Hypothalamus (tissue), 51 donors: ENCODE results near the gene DOCK1.

Experiments used
- DNase-seq, 51 donors: peaks; one replicate each; lab custom pipeline; 2025; lab: John Stamatoyannopoulos, UW

The DOCK1 gene

DNA sequence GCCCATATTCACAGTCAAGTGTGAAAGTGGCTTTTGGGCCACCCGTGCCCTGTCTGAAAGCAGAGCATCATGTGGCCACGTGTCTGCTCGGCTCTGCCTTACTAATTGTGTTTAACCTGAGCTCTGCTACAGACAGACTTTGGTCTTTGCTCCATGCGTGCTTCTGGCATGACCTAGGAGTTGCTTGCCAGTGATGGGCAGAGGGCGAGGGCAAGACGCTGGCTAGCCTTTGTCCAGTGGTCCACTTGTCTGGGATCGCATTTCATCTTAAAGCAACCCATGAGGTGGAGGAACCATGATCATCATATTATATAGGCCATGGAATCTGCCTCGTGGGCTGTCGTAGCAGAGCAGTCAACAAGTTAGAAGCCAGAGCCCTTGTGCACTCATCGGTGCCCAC, 414.5 kb downstream of the DOCK1 start:
- DNase-seq, result no peak

DNA sequence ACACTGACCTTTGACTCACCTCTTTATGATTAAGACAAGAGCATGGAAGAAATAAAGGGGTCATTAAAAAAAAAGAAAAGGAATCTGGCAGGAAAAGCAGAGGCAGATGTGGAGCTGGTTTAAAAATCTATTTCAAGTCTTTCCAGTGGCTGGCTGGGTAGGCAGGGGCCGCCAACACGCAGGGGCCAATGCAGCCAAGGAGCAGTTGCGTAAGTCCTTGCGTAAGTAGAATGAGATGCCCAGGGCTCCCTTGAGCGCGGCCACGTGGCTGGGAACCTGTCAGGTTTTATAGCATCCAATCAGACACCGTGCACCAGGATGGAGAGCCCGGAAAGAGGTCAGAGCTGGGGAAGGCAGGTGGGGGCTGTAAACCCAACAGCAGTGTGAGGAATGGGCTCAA, 414.9 kb downstream of the DOCK1 start:
- DNase-seq, result peak in 3 of 51 donors; percentile 3 to 39 (median 5)

DNA sequence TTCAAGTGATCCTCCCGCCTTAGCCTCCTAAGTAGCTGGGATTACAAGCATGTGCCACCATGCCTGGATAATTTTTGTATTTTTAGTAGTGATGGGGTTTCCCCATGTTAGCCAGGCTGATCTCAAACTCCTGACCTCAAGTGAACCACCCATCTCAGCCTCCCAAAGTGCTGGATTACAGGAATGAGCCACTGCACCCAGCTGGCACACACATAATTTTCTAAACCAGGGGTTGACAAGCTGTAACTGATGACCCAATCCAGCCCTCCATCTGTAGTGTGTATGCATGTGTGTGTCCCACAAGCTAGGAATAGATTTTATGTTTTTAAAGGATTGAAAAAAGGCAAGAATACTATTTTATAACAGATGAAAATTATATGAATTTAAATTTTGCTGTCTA, 417.1 kb downstream of the DOCK1 start:
- no peak for DNase-seq

DNA sequence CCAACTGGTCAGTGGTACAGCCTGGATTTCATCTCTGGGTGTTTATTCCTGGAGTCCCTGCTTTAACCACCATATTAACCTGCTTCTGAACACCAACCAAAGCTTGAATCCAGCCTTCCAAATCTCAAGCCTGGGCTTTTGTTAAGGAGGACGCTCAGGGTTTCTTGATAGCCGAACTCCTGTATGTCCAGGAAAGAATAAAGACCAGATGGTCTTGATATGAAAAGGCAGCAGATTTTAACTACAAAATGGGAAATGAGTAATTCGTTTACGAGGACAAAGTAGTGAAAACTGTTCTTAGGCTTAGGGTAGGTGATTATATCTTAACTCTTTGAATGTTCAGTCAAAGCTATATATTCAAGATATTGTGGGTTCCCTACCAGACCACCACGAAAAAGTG, 420.3 kb downstream of the DOCK1 start:
- DNase-seq, result no peak

DNA sequence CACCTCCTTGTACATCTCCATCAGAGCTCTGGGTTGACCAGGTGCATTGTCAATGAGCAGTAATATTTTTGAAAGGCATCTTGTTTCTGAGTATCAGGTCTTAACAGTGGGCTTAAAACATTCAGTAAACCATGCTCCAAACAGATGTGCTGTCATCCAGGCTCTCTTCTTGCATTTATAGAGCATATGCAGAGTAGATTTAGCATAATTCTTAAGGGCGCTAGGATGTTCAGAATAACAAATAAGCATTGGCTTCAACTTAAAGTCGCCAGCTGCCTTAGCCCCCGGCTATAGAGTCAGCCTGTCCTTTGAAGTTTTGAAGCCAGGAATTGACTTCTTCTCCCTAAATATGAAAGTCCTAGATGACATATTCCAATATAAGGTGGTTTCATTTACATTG, 421.7 kb downstream of the DOCK1 start:
- no peak for DNase-seq

DNA sequence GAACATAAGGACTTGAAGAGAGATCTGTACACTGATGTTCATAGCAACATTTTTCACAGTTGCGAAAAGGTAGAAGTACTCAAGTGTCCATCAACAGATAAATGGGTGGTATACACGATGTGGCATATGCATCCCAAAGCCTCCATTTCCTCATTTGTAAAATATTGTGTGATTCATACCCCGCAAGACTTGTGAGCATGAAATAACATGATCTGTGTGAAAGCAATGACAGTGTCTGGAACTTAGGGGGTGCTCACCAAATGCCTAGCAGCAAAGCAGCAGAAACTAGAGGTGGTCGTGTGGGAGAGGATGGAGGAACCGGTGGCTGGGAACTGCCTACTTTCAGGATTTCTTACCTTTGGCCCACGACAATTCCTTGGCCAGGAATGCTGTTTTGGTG, 426.5 kb downstream of the DOCK1 start:
- DNase-seq, result no peak

DNA sequence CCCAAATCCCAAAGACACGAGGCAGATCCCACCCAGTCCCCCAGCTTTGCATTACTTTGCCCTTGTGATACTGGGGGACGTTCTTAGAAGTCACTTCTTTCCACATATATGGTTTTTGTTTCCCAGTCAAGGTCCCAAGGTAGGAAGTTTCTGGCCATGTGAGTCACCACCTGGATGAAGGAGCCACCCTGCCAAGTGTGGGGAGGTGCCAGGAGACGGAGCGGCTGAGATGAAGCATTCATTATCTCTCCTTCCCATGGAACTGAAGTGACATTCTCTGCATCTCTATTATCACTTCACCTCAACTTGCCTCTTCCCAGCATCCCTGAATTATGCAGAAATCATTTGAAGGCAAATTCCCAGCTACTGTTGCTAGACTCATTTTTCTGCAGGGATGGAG, 427.4 kb downstream of the DOCK1 start:
- no peak for DNase-seq

DNA sequence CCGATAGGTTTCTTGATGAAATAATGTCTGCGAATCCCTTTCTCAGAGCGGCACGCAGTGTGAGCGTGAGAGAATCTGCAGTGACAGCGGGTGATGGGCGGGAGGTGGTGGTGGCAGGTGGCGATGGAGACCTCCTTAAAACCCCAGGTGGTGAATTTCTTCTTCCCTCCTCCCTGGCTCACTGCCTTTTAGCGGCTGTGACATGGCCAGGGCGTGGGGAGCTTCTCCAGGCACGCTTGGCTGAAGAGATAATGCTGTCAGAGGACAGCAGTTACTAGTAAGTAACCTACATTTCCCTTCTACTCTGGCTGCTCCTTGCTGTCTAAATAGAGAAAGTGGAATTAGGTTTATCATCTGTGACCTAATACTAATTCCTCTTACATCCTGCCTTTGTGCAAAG, 432.6 kb downstream of the DOCK1 start:
- no peak for DNase-seq

DNA sequence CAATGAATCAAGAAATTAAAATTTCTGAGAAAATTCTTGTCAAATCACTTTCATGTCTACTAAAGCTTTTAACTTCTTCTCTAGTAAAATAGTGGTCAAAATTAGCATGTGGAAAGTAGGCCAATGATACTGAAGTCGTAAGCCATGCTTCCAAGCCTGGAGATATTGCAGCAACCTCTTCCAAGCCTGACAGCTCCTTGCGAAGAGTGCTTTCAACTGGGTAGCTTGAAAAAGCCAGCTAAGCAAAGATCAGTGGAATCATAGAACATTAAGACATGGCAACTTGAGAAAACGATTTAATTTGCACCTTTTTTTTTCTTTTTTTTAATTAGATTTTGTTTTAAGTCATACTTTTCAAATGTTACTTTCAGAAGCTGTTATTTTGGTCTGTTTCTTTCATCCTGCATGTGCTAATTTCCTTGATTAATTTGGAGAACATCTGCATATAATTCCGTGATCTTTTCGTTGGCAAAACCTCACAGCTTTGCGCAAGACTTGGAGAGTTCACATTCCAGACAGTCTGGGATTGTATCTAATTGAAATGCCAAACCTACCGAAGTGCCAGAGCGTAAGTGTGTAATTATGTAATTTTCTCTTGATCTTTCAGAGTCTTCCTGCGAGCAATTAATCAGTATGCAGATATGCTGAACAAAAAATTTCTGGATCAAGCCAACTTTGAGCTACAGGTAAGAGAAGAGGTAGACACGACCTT, 433.3 kb downstream of the DOCK1 start:
- peak in 1 of 51 donors; percentile 17 for DNase-seq

DNA sequence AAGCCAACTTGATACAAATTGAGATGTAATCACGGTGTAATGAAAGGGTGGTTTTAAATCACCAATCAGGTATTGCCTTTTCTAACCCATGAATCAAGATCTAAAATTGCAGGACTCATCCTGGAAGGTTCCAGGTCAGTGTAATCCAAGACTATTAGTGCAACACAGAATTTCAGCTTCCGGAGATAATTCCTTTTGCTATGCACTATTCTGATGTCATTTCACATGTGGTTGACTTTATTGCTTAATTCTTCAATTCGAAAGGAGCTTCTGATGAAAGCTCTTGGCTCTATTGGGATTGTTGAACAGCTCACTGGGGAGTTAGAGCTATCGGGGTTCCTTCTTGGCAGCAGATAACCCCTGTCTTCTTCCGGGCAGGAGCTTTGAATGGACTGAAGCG, 438.6 kb downstream of the DOCK1 start:
- DNase-seq, result no peak

DNA sequence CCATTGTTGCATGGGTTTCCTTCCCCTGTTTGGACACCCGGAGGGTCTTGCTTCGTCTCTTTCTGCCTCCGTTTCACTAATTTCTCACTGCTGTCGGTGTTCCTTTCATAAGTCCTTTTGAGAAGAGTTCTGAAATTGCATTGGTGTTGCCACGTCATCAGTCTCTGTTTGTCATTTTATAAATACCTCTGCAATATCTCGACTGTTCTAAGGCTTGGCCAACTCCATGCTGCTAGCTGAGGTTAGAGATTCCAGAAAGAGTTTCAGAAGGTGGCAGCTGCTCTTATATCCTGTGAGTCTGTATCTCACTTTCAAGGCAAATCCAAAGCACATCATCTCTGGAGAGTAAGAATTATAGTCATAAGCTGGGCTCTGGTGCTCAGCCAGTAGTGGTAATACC, 439.1 kb downstream of the DOCK1 start:
- no peak for DNase-seq

DNA sequence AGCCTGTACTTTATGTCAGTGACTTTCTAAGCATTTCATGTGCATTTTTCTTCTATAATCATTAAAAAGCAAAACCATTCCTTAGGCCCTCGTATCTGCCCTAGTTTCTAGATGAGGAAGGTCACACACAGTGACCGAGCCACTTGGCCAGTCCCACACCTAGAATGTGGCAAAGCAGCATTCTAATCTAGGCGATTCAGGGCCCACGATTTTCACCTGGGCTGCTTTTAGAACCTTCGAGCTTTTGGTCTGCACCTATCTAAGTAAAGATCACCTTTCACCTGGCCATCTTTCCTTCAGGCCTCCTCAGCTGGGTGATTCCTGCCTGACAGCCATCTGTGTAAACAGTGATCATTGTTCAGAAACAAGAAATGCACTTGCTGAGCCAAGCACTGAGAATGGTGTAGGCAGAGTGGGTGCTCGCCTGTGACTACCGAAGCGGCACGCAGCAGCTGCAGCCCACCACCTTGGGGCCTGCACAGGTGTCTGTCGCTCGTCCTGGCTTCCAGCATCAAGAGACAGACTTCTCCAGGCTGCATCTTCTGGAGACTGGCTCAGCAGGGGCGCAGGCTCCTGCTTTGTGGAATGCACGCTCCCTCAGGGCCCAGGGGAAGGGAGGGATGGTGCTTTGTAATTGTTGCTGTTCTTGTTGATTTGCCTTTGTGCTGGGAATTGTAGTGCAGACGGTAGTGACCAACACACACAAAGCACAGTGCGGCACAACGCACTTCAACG, 440.2 kb downstream of the DOCK1 start:
- no peak for DNase-seq

DNA sequence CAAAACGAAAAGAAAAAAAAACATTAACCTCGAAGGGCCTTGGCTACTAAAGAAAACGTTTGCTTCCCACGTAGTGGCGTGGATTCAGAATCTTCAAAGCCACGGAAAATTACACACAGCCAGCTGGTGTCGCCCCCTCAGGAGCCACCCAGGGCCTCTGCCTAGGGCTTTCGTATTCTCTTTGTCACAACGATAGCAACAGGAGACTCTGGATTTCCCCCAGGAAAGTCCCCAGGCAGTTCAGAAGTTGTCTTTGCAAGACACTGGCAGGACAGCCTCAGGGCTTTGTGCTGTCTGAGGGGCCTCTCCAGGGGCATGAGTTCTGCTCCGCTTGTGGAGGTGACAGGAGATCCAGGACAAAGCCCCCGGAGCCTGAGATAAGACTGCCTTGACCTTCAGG, 441.4 kb downstream of the DOCK1 start:
- no peak for DNase-seq

DNA sequence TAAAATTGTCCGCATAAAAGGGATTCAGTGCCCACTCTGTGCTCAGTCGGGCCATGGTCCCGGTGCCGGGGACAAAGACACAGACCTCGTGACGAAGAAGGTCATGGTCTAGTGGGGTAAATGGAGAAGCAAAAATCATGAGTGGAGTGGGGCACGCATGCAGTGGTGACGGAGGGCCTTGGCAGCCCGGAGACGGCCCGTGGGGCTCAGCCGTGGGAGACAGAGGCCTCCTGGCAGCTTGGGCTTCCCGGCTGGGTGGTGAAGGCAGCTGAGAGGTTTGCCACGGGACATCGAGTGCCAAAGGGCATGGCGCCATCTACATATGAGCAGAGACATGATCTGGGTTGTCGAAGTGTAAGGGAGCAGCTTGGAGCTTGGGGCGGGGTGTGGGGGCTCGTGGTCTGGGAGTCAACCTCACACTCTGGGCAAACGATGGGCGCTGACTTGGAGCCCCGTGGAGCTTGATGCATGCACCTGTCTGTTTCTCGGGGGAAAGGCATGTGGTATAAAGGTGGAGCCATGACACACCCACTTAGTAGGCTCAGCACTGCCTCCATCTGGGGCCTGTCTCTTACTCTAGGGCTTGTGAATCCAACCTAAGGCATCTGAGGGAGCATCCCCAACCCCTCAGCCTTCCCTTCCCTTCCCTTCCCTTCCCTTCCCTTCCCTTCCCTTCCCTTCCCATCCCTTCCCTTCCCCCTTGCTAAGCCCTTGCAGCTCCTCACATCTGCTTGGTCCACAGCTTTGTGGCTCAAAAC, 442.2 kb downstream of the DOCK1 start:
- DNase-seq, result no peak

DNA sequence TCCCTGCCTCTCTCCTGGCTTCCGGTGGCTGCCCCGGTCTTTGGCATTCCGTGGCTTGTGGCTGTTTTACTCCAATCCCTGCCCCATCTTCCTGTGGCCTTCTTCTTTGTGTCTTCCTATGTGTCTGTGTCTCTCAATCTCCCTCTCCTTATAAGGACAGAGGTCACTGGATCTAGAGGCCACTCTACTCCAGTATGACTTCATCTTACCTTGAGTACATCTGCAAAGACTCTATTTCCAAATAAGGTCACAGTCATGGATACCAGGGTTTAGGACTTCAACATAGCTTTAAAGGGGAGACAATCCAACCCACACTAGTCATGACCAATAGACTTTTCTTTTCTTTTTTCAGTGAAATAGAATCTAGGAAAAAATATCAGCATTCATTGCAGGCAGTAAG, 444.5 kb downstream of the DOCK1 start:
- DNase-seq, result no peak

DNA sequence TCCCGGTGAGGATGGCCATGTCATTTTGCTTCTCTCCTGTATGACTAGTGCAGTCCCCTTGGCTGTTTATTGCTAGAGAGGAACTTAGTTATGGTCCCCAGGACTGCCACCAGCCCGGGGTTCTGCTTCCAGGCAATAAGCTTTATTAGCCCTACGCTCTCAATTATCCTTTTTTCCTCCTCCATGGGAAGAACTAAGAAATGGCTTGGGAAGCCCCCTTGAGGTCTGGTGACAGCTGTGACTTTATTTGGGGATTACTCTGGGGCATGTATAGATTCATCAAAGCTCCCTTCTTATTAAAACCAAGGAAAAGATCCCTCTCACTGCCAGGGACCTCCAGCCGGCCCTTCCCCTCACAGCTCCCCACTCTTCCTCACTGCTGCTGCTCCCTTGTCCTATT, 446.3 kb downstream of the DOCK1 start:
- no peak for DNase-seq

DNA sequence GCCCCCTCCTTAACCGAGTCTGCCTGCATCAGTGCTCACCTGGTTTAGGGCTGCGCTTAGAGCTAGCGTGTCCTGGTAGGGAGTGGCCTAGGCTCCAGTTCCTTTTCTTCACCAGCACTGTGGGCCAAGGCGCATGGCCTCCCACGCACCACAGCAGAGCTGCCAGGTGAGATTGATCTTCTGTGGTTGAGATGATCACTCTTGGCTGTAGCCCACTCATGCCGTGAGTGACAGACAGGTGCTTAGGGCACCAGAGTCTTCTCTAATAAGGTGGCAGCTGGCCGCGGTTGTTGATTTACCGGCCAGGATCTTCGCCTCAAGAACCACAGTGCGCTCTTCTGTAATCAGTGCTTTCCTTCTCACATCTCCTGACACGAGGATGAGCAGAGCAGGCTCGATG, 448.3 kb downstream of the DOCK1 start:
- DNase-seq, result no peak

DNA sequence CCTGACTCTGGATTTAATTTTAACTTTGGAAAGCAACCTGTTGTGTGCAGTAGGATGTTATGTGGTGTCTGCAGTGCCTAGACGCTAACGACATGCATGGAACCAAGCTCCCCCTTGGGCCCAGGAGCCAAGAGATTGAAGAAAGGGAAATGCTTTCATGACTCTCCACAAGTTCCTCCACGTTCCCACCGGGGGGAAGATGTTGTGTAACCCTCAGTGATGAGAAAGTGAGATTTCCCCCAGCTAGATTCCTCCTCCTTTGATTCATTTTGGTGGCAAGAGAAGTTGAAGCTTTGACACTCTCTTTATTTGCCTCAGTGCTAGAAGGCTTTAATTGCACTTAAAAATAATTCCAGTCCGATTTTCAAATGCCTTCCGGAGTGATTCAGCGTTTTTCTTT, 449.0 kb downstream of the DOCK1 start:
- no peak for DNase-seq

DNA sequence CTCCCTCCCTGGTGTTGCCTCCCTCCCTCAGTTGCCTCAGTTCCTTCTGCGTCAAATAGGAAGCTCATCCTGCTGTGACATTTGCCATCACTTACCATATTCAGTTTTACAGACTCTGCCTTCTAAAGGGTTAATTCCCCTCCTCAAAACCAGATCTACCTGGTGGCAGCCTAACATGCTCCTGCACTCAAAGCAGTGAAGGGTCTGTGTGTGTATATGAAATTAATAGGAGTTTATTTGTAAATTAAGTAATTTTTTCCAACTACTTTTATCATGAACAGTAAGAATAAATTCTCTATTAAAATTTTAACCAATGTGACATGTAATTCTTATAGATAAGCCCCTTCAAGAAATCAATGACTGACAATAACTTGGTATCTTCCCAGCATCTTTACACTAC, 449.8 kb downstream of the DOCK1 start:
- no peak for DNase-seq

DNA sequence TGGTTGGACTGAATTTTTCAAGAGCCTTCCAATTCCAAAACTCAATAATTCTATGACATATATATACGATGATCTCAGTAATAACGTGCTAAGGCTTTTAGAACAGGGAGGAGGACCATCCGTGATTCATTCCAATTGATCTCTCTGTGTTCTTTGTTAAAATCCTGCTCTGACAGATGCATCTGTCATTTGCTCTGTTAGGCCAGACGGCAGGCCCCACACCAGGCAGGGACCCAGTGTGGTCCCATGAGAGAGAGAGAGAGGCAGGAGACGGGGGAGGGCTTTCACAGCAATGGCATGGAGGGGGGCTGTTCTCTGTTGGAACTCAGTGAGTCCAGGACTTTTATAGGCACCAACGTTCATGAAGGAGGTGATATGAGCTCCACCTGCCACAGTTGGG, 451.1 kb downstream of the DOCK1 start:
- DNase-seq, result no peak

DNA sequence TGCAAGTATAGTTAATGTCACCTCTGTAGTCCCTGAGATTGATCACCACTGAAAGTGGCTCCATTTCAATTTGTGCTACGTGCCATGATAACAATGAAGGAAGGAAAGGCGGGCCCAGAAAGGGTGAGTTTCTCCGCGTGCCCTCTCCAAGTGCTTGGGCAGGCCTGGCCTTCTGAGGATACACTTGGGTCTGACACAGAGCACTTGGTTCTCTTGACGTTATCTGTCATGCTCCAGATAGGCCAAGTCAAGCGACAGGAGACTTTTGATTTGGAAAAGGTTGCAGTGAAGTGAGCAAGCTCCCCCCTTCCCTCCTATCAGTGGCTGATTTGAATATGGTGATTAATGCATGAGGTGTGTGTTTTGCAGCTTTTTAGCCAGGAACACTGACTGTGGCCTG, 452.0 kb downstream of the DOCK1 start:
- no peak for DNase-seq

DNA sequence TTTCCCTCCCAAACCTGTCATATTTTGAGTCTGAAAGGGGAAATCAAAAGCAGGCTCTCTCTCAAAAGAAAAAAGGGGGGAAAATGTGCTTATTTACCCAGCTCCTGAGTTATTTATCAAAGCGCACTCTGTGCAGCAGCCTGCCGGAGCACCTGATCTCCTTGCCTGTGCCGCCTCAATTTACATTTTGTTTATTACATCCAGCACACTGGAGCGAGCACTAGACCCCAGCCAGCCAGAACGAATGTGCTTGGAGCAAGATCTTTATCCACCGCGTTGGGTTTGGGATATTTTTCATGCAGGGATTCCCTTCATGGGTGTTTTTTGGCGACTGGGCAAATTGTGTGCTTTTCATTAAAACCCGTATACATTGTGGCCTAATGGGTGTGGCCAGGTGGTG, 453.1 kb downstream of the DOCK1 start:
- DNase-seq, result no peak
